Neuronal stem cell (in vitro differentiated cells): ENCODE results near the gene LGR5.

Source experiments
- DNase-seq: peaks from one replicate; pipeline ENCODE4 v3.0.0-alpha.2; 2013; ENCODE audit warnings: low spot score
- H2AFZ ChIP-seq: one replicate; pipeline ENCODE4 v1.6.1; 2013; ENCODE audit warnings: mild to moderate bottlenecking, low read length, inconsistent platforms
- H2AK5ac ChIP-seq: 2 replicates; pipeline ENCODE4 v1.6.1; 2013; ENCODE audit warnings: low read depth, mild to moderate bottlenecking, inconsistent platforms, low read length, moderate library complexity, mixed read lengths
- H2BK120ac ChIP-seq: 2 replicates; pipeline ENCODE4 v1.6.1; 2013; ENCODE audit warnings: low read depth, mild to moderate bottlenecking, inconsistent platforms, low read length, moderate library complexity, mixed read lengths
- H2BK12ac ChIP-seq: one replicate; pipeline ENCODE4 v1.6.1; 2013; ENCODE audit warnings: low read length, inconsistent platforms
- H2BK15ac ChIP-seq: 2 replicates; pipeline ENCODE4 v1.6.1; 2013; ENCODE audit warnings: mild to moderate bottlenecking, low read length, inconsistent platforms, mixed read lengths
- H2BK5ac ChIP-seq: one replicate; pipeline ENCODE4 v1.6.1; 2013; ENCODE audit warnings: inconsistent platforms, mild to moderate bottlenecking, low read length, moderate library complexity
- H3K14ac ChIP-seq: one replicate; pipeline ENCODE4 v1.6.1; 2013; ENCODE audit warnings: low read length, inconsistent platforms
- H3K18ac ChIP-seq: 2 replicates; pipeline ENCODE4 v1.6.1; 2013; ENCODE audit warnings: low read length, inconsistent platforms
- H3K23ac ChIP-seq: 2 replicates; pipeline ENCODE4 v1.6.1; 2013; ENCODE audit warnings: low read depth, mild to moderate bottlenecking, mixed read lengths, low read length, inconsistent platforms; ENCODE audit not compliant: poor library complexity
- H3K27ac ChIP-seq: replicated peaks from 3 replicates; pipeline ENCODE4 v1.5.1; 2013; ENCODE audit warnings: low read length, inconsistent platforms
- H3K27me3 ChIP-seq, 3 experiments: 2 replicates each; pipeline ENCODE4 v1.6.1; 2013; ENCODE audit warnings: low read length in 3 of 3, mild to moderate bottlenecking in 2 of 3, inconsistent platforms in 1 of 3, low read depth in 1 of 3, mixed read lengths in 1 of 3, moderate library complexity in 1 of 3; ENCODE audit not compliant: control insufficient read depth in 3 of 3, insufficient read depth in 3 of 3
- H3K36me3 ChIP-seq, 2 donors: replicated peaks in 1 of 2; 2 replicates each; pipeline ENCODE4 v1.6.1; 2013; ENCODE audit warnings: low read length in 2 of 2; ENCODE audit not compliant: control insufficient read depth in 2 of 2, insufficient read depth in 2 of 2
- H3K4ac ChIP-seq: 2 replicates; pipeline ENCODE4 v1.6.1; 2013; ENCODE audit warnings: inconsistent platforms, mild to moderate bottlenecking, low read length, moderate library complexity
- H3K4me1 ChIP-seq, 2 donors: 1 replicate in 1 of 2; 2 replicates in 1 of 2; pipeline ENCODE4 v1.6.1; 2013; ENCODE audit warnings: low read length in 2 of 2, low read depth in 1 of 2; ENCODE audit not compliant: control insufficient read depth in 2 of 2, insufficient read depth in 1 of 2
- H3K4me2 ChIP-seq: one replicate; pipeline ENCODE4 v1.6.1; 2013; ENCODE audit warnings: mild to moderate bottlenecking, low read length, inconsistent platforms; ENCODE audit not compliant: insufficient read depth, poor library complexity, severe bottlenecking
- H3K4me3 ChIP-seq, 2 donors: 2 replicates each; pipeline ENCODE4 v1.5.1; 2013; ENCODE audit warnings: low read length in 2 of 2, mild to moderate bottlenecking in 2 of 2, inconsistent platforms in 1 of 2, moderate library complexity in 1 of 2
- H3K79me1 ChIP-seq: one replicate; pipeline ENCODE4 v1.6.1; 2013; ENCODE audit warnings: low read depth, mild to moderate bottlenecking, inconsistent platforms, low read length, moderate library complexity
- H3K9ac ChIP-seq: one replicate; pipeline ENCODE4 v1.6.1; 2013; ENCODE audit warnings: mild to moderate bottlenecking, low read depth, low read length, inconsistent platforms; ENCODE audit not compliant: poor library complexity
- H3K9me3 ChIP-seq, 2 donors: replicated peaks in 1 of 2; 2 replicates each; pipeline versions ENCODE3 to v1.6.1; 2013; ENCODE audit warnings: low read length in 2 of 2, mild to moderate bottlenecking in 2 of 2, inconsistent platforms in 1 of 2, low read depth in 1 of 2, mixed read lengths in 1 of 2, moderate library complexity in 1 of 2; ENCODE audit not compliant: control insufficient read depth in 2 of 2, insufficient read depth in 1 of 2
- H4K8ac ChIP-seq: one replicate; pipeline ENCODE4 v1.6.1; 2013; ENCODE audit warnings: low read depth, mild to moderate bottlenecking, inconsistent platforms, low read length, moderate library complexity
- H4K91ac ChIP-seq: one replicate; pipeline ENCODE4 v1.6.1; 2013; ENCODE audit warnings: low read length, low read depth, mild to moderate bottlenecking, inconsistent platforms; ENCODE audit not compliant: poor library complexity
- WGBS, 2 donors: extraction: QIAGEN DNeasy Blood & Tissue Kit; methylation state at CpG; one replicate each; pipeline ENCODE4 v1.1.7; 2013; ENCODE audit warnings: missing lambda C conversion rate in 2 of 2, mixed read lengths in 1 of 2; ENCODE audit not compliant: insufficient read length in 2 of 2, insufficient replicate concordance in 1 of 2; ENCODE audit errors: extremely low coverage in 2 of 2; 5-methylcytosine and 5-hydroxymethylcytosine counted together

Gene LGR5

GRCh38 chr12:71499834-71500233, 60.2 kb downstream of the LGR5 start:
- WGBS, 2 donors, result no CpG with 5 or more reads among the region's 4 CpGs
- no peak overlapping the region for H3K4me3 ChIP-seq
- H2AK5ac ChIP-seq, result no peak overlapping the region

DNA sequence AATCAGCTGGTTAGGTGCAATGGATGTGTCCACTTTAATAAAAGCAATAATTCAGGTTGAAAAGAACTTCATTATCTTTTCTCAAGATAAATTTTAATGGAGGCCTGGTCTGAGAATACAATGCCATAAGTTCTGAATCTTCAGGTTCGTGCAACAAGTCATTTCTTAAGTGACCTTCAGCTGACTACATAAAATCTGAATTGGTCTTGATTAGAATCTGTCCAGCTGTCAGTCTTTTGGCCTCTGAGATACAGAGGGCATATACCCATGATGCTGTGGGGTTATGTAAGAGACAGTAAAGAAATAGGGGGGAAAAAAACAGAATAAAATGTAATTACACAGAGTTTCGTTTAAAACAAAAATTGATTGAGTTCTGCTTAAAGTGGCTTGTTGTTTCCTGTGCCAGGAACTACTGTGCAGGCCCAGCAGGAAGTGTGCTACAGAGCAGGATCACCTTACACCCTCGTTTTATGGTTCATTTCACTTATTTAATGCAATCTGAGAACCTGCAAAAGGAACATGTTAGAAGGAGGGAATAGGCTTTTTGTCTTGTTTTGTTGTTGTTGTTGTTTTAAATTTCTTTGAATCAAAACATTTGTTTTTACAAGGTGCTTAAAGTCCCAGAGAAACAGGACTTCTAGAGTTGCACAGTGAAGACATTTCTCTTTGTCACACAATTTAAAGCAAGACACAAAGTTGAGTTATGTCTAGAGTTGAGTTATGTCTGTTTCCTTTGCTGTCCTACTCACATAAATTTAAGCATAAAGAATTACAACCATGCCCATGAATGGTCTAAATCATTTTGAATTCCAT, 64.2 kb downstream of the LGR5 start:
- no peak overlapping the region for H3K4ac ChIP-seq
- H3K27me3 ChIP-seq, result no peaks in the 10 kb centered on the region
- no peak overlapping the region for H2BK12ac ChIP-seq
- H3K14ac ChIP-seq, result no peak overlapping the region
- no peak overlapping the region for H2BK5ac ChIP-seq
- no CpG with 5 or more reads among the region's 3 CpGs for WGBS, 2 donors
- H4K91ac ChIP-seq, result no peak overlapping the region
- no peak overlapping the region for H3K23ac ChIP-seq
- H2BK120ac ChIP-seq, result no peak overlapping the region
- H3K79me1 ChIP-seq, result no peaks in the 10 kb centered on the region
- H3K4me1 ChIP-seq, result peaks cover 6 to 30% of the 10 kb centered on the region in 2 donors
- H2BK15ac ChIP-seq, result no peak overlapping the region
- H3K18ac ChIP-seq, result no peak overlapping the region
- no peaks in the 10 kb centered on the region for H3K36me3 ChIP-seq
- H3K4me3 ChIP-seq, result no peak overlapping the region
- no peak overlapping the region for H3K9ac ChIP-seq
- no peak overlapping the region for H4K8ac ChIP-seq
- H3K4me2 ChIP-seq, result no peak overlapping the region
- no peaks in the 10 kb centered on the region for H3K9me3 ChIP-seq
- peak overlapping the region; percentile 60 for H2AFZ ChIP-seq
- no peak overlapping the region for H3K27ac ChIP-seq
- H2AK5ac ChIP-seq, result no peak overlapping the region
- peak; percentile 39 for DNase-seq

More at GRCh38 chr12:71499834-71500233, 60.2 kb downstream of the LGR5 start:
- no peak overlapping the region for H2AFZ ChIP-seq
- no peak overlapping the region for H3K27ac ChIP-seq
- no peak overlapping the region for H3K18ac ChIP-seq
- H3K9me3 ChIP-seq, result peaks cover 0 to under 1% of the 10 kb centered on the region in 2 donors
- H3K27me3 ChIP-seq, result no peaks in the 10 kb centered on the region
- DNase-seq, result no peak
- H3K9ac ChIP-seq, result no peak overlapping the region
- no peak overlapping the region for H3K4ac ChIP-seq
- no peak overlapping the region for H4K91ac ChIP-seq
- H2BK15ac ChIP-seq, result no peak overlapping the region
- no peak overlapping the region for H4K8ac ChIP-seq
- no peaks in the 10 kb centered on the region for H3K36me3 ChIP-seq
- H2BK12ac ChIP-seq, result no peak overlapping the region
- no peak overlapping the region for H3K4me2 ChIP-seq
- no peak overlapping the region for H3K23ac ChIP-seq
- no peaks in the 10 kb centered on the region for H3K79me1 ChIP-seq
- peaks cover 6 to 16% of the 10 kb centered on the region in 2 donors for H3K4me1 ChIP-seq
- H2BK120ac ChIP-seq, result no peak overlapping the region
- H2BK5ac ChIP-seq, result no peak overlapping the region
- no peak overlapping the region for H3K14ac ChIP-seq

DNA sequence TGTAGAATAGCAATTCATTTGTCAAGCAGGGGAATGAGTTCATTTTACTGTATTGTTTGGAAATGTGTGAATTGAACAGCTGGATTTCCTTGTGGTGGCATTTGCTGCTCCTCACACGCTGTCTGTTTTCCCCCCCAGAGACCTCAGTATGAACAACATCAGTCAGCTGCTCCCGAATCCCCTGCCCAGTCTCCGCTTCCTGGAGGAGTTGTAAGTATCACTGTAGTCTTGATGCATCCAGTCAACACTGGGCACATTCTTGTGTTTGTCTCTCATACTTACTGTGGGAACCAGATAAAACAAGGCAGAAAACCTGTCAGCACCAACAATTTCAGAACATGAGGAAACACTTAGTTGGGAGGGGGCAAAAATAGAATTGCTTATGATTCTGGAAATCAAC, 64.9 kb downstream of the LGR5 start:
- H2BK5ac ChIP-seq, result no peak overlapping the region
- no peak overlapping the region for H2BK120ac ChIP-seq
- H3K4ac ChIP-seq, result no peak overlapping the region
- peaks cover 6 to 30% of the 10 kb centered on the region in 2 donors for H3K4me1 ChIP-seq
- no peaks in the 10 kb centered on the region for H3K79me1 ChIP-seq
- H3K9me3 ChIP-seq, result no peaks in the 10 kb centered on the region
- no peak overlapping the region for H2BK15ac ChIP-seq
- no peak overlapping the region for H3K23ac ChIP-seq
- H3K4me3 ChIP-seq, result no peak overlapping the region
- H2BK12ac ChIP-seq, result no peak overlapping the region
- no peak overlapping the region for H4K8ac ChIP-seq
- H3K14ac ChIP-seq, result no peak overlapping the region
- H3K9ac ChIP-seq, result no peak overlapping the region
- H2AK5ac ChIP-seq, result no peak overlapping the region
- H4K91ac ChIP-seq, result no peak overlapping the region
- H3K27me3 ChIP-seq, result no peaks in the 10 kb centered on the region
- H2AFZ ChIP-seq, result peak overlapping the region; percentile 60
- H3K18ac ChIP-seq, result no peak overlapping the region
- no peak overlapping the region for H3K4me2 ChIP-seq
- WGBS, 2 donors, result no CpG with 5 or more reads among the region's 3 CpGs
- no peak overlapping the region for H3K27ac ChIP-seq
- no peak for DNase-seq
- no peaks in the 10 kb centered on the region for H3K36me3 ChIP-seq

GRCh38 chr12:71509705-71510104, 70.1 kb downstream of the LGR5 start:
- no peak overlapping the region for H2AK5ac ChIP-seq
- no peak overlapping the region for H2AFZ ChIP-seq
- H3K9me3 ChIP-seq, result no peaks in the 10 kb centered on the region
- H2BK15ac ChIP-seq, result no peak overlapping the region
- no peak overlapping the region for H4K91ac ChIP-seq
- H3K4me2 ChIP-seq, result no peak overlapping the region
- no peaks in the 10 kb centered on the region for H3K36me3 ChIP-seq
- no peaks in the 10 kb centered on the region for H3K27me3 ChIP-seq
- no peak overlapping the region for H2BK120ac ChIP-seq
- DNase-seq, result no peak
- H3K14ac ChIP-seq, result no peak overlapping the region
- no peak overlapping the region for H3K4ac ChIP-seq
- H3K18ac ChIP-seq, result no peak overlapping the region
- H3K79me1 ChIP-seq, result no peaks in the 10 kb centered on the region
- no peak overlapping the region for H2BK12ac ChIP-seq
- H2BK5ac ChIP-seq, result no peak overlapping the region
- H3K9ac ChIP-seq, result no peak overlapping the region
- no CpG with 5 or more reads among the region's 3 CpGs for WGBS, 2 donors
- no peak overlapping the region for H4K8ac ChIP-seq
- no peak overlapping the region for H3K23ac ChIP-seq
- no peak overlapping the region for H3K4me3 ChIP-seq
- no peak overlapping the region for H3K27ac ChIP-seq
- H3K4me1 ChIP-seq, result peaks cover 0 to 15% of the 10 kb centered on the region in 2 donors
